Testis (tissue), 3 donors: ENCODE measurements around the gene SLC7A5. TPM values are rescaled to one million over a fixed set of nuclear protein-coding genes. Genes with fewer than 3 reads are reported as not detected.
A peak's percentile ranks its signal among the peaks of the same experiment; 100 is the strongest.
"Not testable (repeated sequence)": the region's sequence is repeated elsewhere in the genome, so short reads cannot be mapped to it uniquely, and the experiment has no call there.

Experiments
- DNase-seq: peaks from one replicate; pipeline ENCODE4 v3.0.0-alpha.2; 2019
- H3K27ac ChIP-seq, 2 donors: fragments of 200-600 bp; sonication (generic); one replicate each; pipeline ENCODE4 v1.5.1; 2019
- H3K27me3 ChIP-seq: fragments of 200-600 bp; sonication (generic); one replicate; pipeline ENCODE4 v1.5.1; 2019
- H3K36me3 ChIP-seq: fragments of 200-600 bp; sonication (generic); one replicate; pipeline ENCODE4 v1.5.1; 2017; ENCODE audit warnings: low read depth; ENCODE audit errors: missing control alignments
- H3K4me1 ChIP-seq: fragments of 200-600 bp; sonication (generic); one replicate; pipeline ENCODE4 v1.5.1; 2019
- H3K4me3 ChIP-seq, 2 donors: fragments of 200-600 bp; sonication (generic); one replicate each; pipeline ENCODE4 v1.5.1; 2017 to 2019
- H3K9me3 ChIP-seq: fragments of 200-600 bp; sonication (generic); one replicate; pipeline ENCODE4 v1.5.1; 2017
- POLR2A ChIP-seq: fragments of 450-650 bp; IDR thresholded peaks from one replicate; pipeline ENCODE4 v1.6.1; 2017; ENCODE audit warnings: antibody characterized with exemption, mild to moderate bottlenecking, moderate library complexity
- WGBS, 2 donors: methylation state at CpG; one replicate each; pipeline ENCODE4 v1.1.5; 2018; 5-methylcytosine and 5-hydroxymethylcytosine counted together
- intact Hi-C: fragments of 100-400 bp; cut with DNase I; formaldehyde crosslinking; loops from one replicate; pipeline ENCODE4 v1.15.1; 2023; ENCODE audit warnings: low total_unique reads
- polyA plus RNA-seq: library from polyadenylated mRNA; stranded (reverse); fragments of 350-450 nt; fragmentation: Illumina TruSeq; extraction: RNeasy Lipid Tissue Mini Kit (QIAGEN cat#74804); gene quantifications from one replicate; pipeline ENCODE4 v1.2.3, GENCODE V29; 2014; ENCODE audit warnings: low read depth, low replicate concordance; ENCODE audit not compliant: insufficient read depth
- total RNA-seq, 2 donors: library from RNA; depleted of rRNA; stranded (reverse); fragments of >200 nt; gene quantifications; one replicate each; pipeline ENCODE4 v1.2.3, GENCODE V29; 2016
- TF ChIP-seq, protein P1 (sequence below), 3 experiments: fragments of 450-650 bp in 2 of 3; fragments of 200-600 bp in 1 of 3; sonication (generic) in 1 of 3; IDR thresholded peaks; one replicate each; pipeline ENCODE4 v1.5.1; 2016 to 2019; ENCODE audit warnings: antibody characterized with exemption in 3 of 3, mild to moderate bottlenecking in 2 of 3, moderate library complexity in 1 of 3

SLC7A5 gene
- total and polyA plus RNA-seq, 3 donors from 2014 or later: 179 to 290 (median 263) TPM

DNA sequence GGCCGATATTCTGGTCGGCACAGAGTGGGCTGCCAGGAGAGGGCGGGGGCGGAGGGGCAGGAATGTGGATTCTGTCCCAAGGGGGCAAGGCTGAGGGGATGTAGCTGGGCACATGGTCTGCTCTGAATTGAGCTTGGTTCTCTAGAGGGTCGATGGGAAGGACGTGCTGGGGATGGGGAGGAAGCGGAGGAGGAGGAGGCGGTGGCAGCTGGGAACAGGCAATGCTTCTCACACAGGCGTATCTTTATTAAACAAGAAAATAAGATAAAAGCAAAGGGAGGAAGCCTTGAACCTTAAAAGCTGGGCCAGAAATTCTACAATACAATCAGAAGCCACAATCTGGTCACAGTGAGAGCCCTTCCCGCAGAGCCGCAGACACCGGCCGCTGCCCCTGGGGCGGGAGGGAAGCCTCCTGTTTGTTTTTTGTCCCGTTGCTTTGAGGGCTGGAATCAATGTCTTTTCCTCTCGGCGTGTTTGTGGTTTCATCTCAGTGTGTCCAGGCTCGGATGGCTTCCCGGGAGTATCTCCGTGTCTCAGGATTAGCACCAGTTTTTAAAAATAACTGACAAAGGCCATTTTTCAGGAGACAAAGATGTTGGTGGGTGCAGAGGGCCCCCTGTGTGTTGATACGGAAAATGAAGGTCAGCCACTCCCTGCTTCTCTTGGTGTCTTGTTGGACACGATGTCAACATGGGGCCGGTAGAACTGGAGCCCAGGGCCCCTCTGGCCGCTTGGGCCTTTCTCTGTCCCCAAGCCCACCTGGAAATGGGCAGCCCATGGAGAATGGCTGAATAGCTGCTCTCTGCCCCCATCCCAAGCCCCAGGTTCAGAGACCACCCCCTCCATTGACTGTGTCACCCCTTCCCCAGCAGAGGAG, 12.3 kb upstream of the SLC7A5 start:
- Histone ChIP-seq H3K9me3 (no peaks in the 10 kb centered on the region), H3K4me1 (peaks cover 37% of the 10 kb centered on the region), H3K4me3 (no peak overlapping the region), H3K36me3 (no peaks in the 10 kb centered on the region), H3K27me3 (no peaks in the 10 kb centered on the region), H3K27ac (peak overlapping the region in 1 of 2 donors; percentile 45)
- intact Hi-C loops: no loop called here
- WGBS, 2 donors: 21 to 28% methylated on average over 22 to 24 of the region's 24 CpGs
- TF ChIP-seq, protein P1, sequence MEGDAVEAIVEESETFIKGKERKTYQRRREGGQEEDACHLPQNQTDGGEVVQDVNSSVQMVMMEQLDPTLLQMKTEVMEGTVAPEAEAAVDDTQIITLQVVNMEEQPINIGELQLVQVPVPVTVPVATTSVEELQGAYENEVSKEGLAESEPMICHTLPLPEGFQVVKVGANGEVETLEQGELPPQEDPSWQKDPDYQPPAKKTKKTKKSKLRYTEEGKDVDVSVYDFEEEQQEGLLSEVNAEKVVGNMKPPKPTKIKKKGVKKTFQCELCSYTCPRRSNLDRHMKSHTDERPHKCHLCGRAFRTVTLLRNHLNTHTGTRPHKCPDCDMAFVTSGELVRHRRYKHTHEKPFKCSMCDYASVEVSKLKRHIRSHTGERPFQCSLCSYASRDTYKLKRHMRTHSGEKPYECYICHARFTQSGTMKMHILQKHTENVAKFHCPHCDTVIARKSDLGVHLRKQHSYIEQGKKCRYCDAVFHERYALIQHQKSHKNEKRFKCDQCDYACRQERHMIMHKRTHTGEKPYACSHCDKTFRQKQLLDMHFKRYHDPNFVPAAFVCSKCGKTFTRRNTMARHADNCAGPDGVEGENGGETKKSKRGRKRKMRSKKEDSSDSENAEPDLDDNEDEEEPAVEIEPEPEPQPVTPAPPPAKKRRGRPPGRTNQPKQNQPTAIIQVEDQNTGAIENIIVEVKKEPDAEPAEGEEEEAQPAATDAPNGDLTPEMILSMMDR (IDR thresholded peaks at IDR 0.05): no peak
- no peak for TF ChIP-seq POLR2A
- peak; percentile 60 for DNase-seq

DNA sequence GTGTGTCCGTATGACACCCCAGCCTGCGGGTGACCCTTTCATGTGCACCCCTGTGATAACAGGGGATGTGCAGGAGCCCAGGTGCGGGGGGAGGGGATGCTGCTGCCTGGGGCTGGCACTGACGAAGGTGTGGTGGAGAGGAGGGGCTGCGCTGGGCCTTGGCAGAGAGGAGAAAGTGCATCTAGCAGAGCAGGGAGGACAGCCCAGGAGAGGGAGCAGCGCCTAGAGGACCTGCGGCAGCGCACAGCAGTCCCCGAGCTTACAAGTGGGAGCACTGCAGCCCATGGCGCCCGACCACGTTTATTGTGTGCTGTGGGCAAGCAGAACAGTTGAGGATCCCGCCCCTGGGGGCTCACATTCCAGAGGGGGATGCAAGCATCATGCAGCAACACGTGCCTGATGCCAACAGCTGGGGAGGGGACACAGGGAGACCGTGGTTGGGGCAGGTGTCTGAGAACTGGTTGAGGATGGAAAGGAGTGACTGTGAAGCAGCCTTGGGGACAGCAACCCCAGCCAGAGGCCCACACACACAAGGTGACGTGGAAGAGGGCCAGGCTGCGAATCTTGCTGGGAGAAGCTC, 10.9 kb upstream of the SLC7A5 start:
- DNase-seq: no peak
- no peak for TF ChIP-seq POLR2A
- TF ChIP-seq, protein P1 (IDR thresholded peaks at IDR 0.05): no peak
- no peak overlapping the region for H3K4me3 ChIP-seq
- intact Hi-C loops: no loop called here
- H3K27ac ChIP-seq: peak overlapping the region in 1 of 2 donors; percentile 7
- 66 to 67% methylated on average over 17 of the region's 17 CpGs for WGBS, 2 donors
- H3K27me3 ChIP-seq: no peaks in the 10 kb centered on the region
- peaks cover 37% of the 10 kb centered on the region for H3K4me1 ChIP-seq
- H3K36me3 ChIP-seq: no peaks in the 10 kb centered on the region
- H3K9me3 ChIP-seq: no peaks in the 10 kb centered on the region

DNA sequence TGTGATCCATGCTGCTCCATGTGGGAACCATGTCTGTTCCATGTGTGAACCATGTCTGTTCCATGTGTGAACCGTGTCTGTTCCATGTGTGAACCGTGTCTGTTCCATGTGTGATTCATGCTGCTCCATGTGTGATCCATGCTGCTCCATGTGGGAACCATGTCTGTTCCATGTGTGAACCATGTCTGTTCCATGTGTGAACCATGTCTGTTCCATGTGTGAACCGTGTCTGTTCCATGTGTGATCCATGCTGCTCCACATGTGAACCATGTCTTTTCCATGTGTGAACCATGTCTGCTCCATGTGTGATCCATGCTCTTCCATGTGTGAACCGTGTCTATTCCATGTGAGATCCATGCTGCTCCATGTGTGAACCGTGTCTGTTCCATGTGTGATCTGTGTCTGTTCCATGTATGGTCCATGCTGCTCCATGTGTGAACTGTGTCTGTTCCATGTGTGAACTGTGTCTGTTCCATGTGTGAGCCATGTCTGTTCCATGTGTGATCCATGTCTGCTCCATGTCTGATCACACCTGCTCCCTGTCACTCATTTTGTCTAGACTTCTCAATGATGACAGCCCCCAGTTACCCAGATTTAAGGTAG, 10.2 kb upstream of the SLC7A5 start:
- H3K4me3 ChIP-seq, H3K9me3 ChIP-seq, DNase-seq, H3K27me3 ChIP-seq, H3K36me3 ChIP-seq, H3K27ac ChIP-seq: not testable (repeated sequence)
- intact Hi-C loops: loop anchor here (10.0 kb wide), 1 partner anchor 95 kb away; no protein-coding TSS in a partner anchor
- peaks cover 37% of the 10 kb centered on the region for H3K4me1 ChIP-seq
- WGBS, 2 donors: 92 to 94% methylated on average over 5 of the region's 5 CpGs

DNA sequence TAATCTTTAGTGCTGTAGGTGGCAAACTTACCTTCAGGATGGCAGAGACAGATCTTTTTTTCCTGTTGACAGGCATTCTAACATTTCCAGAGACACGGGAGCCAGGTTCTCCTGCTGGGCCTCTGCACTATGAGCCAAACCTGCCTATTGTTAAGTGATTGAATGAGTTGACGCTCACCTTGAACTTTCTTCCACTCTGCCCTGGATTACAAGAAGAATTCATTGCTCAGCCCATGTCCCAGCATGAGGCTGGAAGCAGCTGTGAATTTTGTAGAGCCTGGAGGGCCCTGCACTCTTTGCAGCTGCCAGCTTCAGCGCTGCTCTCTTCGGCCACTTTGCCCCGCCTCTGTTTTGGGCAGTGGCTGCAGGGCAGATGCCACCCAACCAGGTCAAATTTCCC, 9.4 kb upstream of the SLC7A5 start:
- no peak for DNase-seq
- H3K4me1 ChIP-seq: peaks cover 37% of the 10 kb centered on the region
- H3K4me3 ChIP-seq: no peak overlapping the region
- no peaks in the 10 kb centered on the region for H3K27me3 ChIP-seq
- no peaks in the 10 kb centered on the region for H3K36me3 ChIP-seq
- no peak for TF ChIP-seq POLR2A
- TF ChIP-seq, protein P1 (IDR thresholded peaks at IDR 0.05): no peak
- WGBS, 2 donors: 65 to 68% methylated on average over 4 to 5 of the region's 5 CpGs
- intact Hi-C loops: loop anchor here (10.0 kb wide), 1 partner anchor 94 kb away; no protein-coding TSS in a partner anchor
- H3K9me3 ChIP-seq: no peaks in the 10 kb centered on the region
- no peak overlapping the region for H3K27ac ChIP-seq

DNA sequence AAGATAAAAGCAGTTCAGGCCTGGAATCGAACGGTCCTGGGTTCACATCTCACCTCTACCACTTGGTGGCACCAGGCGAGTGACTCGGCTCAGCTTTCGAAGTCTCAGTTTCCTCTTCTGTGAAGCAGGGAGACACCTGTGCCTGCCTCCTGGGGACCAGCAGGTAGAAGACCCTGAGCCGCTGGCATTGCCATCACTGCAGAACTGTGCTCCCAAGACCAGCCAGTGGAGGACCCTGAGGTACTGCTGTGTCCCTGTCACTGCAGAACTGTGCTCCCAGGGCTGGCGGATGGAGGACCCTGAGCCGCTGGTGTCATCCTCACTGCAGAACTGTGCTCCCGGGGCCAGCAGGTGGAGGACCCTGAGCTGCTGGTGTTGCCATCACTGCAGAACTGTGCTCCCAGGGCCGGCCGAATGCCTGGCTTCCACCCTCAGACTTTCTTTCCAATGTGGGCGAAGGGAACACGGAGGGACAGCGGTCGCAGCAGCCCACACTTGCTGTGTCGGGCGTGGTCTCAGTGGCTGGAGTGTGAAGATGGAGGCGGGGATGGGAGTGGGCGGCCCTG, 8.7 kb upstream of the SLC7A5 start:
- no peak for TF ChIP-seq POLR2A
- TF ChIP-seq, protein P1 (IDR thresholded peaks at IDR 0.05): no peak
- no peaks in the 10 kb centered on the region for H3K27me3 ChIP-seq
- H3K9me3 ChIP-seq: no peaks in the 10 kb centered on the region
- H3K4me1 ChIP-seq: peaks cover 37% of the 10 kb centered on the region
- no peak overlapping the region for H3K27ac ChIP-seq
- no peaks in the 10 kb centered on the region for H3K36me3 ChIP-seq
- intact Hi-C loops: loop anchor here (10.0 kb wide), 1 partner anchor 93 kb away; no protein-coding TSS in a partner anchor
- DNase-seq: no peak
- 84 to 86% methylated on average over 11 to 19 of the region's 19 CpGs for WGBS, 2 donors
- H3K4me3 ChIP-seq: no peak overlapping the region
